ENCODE data around the gene PIGR.

The PIGR gene

GRCh38 chr1:206887701-206888100, 58.6 kb downstream of the PIGR start:
- no peak for DNase-seq

DNA sequence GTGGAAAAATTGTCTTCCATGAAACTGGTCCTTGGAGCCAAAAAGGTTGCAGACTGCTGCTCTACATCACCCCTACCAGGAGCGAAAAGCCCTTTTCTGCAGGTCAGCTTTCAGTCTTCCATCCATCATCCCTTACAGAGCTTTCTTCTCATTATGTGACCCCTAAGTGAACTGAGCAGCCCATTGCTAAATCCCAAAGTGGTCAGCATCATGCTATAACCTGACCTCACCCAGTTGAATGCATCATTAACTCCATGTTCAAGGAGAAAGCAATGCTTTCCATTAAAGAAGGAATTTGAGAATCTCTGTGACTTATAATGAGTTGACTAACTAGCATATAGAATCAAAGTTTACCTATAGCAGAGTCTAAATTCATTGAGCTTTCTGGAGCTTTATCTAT, 59.4 kb downstream of the PIGR start:
- DNase-seq: no peak

- DNase-seq: no peak
Observed at GRCh38 chr1:206885341-206886060, 60.8 kb downstream of the PIGR start.

DNA sequence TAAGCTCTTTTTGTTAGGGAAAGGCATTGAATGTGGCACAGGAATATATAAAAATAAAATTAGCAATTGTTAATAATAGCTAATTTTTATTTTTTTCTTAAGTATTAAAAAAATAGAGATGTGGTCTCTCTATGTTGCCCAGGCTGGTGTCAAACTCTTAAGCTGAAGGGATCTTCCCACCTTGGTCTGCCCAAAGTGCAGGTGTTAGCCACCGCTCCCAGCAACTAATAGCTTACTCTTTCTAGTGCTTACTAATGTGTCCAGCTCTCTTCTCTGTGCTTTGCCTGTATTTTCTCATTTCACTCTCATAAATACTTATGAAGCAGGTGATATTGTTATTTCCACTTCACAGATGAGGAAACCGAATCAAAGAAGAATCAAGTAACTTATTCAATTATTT, 62.4 kb downstream of the PIGR start:
- DNase-seq: no peak

GRCh38 chr1:206883160-206883559, 63.1 kb downstream of the PIGR start:
- DNase-seq: no peak

GRCh38 chr1:206882555-206882954, 63.7 kb downstream of the PIGR start:
- DNase-seq: no peak

DNA sequence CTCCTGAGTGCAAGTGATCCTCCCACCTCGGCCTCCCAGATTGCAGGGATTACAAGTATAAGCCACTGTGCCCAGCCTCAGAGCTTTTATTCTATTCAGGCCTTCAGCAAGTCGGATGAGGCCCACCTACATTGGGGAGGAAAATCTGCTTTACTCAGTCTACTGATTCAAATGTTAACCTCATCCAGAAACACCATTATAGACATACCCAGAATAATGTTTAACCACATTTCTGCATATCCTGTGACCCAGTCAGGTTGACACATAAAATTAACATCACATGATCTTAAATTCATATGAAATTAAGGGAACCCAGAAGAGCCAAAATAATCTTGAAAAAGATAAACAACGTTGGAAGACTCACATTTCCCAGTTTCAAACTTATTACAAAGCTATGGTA, 66.0 kb downstream of the PIGR start:
- DNase-seq: no peak
